ENCODE results near the gene TMEM132A.

The TMEM132A gene

DNA sequence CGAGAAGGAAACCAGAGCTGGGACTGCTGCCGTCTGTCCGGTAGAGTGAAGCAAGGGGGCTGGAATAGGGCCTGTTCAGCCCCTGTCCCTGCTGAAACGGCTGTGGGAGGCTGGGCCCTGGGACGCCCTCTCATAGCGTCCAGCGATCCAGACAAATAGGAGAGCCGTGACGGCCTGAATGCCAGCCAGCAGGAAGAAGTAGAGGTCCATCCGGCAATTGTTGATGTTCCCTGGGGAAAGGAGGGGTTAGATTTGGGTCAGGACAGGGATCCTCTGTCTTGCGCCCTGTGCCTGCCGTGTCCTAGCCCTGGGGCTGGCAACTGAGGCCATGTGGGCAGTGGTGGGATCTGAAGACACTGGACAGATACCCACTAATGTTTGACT is 12.9 kb downstream of the TMEM132A start:
- no peak for DNase-seq (ENCODE audit: low spot score)

DNA sequence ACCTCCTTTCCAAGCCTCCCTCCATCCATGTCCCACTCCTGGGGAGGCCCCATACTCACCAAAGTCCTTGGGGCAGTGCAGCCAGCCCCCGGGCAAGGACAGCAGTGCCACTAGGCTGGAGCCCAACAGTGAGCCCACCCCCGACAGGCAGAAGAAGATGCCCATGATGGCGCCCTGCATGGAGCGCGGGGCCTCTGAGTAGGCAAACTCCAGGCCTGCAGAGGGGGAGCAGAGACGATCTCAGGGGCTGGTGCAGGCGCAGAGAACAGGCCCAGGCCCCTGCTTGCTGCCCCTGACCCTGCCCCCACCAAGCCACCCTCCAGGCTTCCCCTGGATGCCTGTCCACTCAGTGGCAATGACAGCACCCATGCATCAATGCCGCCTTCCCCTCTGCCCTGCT is 13.6 kb downstream of the TMEM132A start:
- DNase-seq (ENCODE audit: low spot score): no peak

DNA sequence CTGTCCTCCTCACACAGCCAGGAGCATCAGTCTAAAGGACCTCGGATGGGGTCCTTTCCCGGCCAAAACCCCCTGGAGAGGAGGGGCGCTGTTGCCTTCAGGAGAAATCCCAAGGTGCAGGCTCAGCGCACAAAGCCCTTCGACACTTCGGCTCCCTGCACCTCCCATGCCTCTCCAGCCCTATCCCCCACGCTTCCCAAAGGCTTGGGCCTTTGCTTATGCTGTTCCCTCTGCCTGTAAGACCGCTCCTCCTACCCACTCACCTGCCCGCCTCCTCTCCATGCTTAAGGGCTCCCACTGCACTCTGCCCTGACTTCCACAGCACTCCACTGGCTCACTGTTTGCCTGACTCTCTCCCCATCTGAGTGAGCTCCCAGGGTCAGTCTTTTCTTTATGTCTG is 14.2 kb downstream of the TMEM132A start:
- DNase-seq (ENCODE audit: low spot score): no peak

DNA sequence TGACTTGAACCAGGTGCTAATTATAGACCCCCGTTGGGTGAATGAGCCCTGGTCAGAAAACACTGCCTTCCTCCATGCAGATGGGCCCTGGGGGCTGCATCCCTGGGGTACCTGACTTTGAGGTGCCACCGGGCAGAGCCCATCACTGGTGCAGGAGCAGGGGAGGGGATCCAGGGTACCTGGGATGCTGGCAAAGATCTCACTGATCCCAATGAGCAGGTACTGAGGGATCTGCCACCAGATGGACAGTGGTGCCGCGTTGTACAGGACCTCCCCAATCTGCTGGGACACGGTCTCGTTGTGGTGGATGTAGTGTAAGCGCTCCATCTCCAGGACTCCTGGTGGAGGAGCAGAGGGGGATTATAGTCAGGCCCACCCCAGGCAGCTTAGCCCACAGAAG is 15.0 kb downstream of the TMEM132A start:
- no peak for DNase-seq (ENCODE audit: low spot score)

DNA sequence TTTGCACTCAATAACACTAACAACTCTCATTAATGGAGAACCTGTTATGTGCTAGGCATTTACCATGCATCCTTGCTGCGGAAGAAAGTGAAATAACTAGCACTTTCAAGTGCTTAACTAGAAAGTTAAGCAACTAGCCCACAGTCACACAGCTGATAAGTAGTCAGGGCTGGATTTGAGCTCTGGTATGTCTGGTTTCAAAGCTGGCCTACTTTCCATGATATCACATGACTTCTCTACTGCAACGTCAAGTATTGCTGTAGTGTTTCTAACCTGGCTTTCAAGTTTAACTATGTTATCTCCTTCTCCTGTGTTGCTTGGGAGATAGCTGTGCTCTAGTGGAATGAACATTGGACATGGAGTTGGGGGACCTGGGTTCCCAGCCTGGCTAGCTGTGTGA is 15.6 kb downstream of the TMEM132A start:
- DNase-seq (ENCODE audit: low spot score): no peak

DNA sequence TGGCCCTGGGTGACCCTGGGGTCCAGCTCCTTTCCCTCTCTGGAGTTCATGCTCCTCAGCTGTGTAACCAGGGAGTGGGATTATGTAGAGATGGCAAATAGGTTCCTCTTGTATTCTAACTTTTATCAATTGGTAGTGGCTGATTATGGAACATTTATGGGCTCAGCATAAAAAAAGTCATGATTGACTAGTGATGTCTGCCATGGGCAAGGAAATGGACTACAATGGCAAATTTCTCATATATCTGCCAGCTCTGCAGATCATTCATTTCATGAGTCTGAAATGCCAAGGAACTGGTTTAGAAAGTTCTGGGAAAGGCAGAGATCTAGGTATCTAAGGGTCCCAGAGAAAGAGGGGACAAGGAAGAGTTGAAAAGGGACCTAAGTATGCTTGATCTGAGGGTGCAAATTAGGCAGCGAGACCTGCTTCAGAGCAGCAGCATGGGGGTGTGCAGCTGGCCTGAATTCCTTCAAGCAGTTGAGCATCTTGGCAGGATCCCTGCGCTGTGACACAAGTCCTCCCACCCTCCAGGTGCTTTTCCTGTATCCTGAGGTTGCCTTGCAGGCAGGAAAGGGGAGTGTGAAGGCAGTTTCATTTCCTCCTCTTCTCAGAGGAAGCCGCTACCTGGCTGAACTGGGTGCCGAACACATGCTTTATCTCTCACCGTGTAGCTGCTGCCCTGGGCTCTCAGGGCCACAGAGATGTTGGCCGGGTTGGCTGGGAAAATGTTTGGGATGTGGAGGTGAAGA is 17.3 kb downstream of the TMEM132A start:
- DNase-seq (ENCODE audit: low spot score): no peak

DNA sequence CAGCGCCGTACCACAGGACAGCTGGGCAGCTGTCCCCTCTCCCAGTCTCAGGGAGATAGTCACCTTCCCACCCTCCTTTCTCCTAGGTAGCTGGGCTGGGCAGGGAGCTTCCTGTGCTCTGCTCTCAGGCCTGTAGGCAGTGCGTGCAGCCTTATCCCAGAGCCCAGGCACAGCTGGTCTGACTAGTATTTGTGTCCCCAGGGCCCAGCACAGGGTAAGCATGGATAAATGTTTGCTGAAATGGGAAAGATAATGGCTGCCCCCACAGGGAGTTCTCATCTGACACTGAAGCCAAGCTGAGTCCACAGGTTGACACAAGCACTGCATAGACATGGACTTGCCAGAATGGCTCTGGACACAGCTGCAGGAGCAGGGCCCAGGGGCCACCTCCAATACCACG is 18.0 kb downstream of the TMEM132A start:
- no peak for DNase-seq (ENCODE audit: low spot score)

DNA sequence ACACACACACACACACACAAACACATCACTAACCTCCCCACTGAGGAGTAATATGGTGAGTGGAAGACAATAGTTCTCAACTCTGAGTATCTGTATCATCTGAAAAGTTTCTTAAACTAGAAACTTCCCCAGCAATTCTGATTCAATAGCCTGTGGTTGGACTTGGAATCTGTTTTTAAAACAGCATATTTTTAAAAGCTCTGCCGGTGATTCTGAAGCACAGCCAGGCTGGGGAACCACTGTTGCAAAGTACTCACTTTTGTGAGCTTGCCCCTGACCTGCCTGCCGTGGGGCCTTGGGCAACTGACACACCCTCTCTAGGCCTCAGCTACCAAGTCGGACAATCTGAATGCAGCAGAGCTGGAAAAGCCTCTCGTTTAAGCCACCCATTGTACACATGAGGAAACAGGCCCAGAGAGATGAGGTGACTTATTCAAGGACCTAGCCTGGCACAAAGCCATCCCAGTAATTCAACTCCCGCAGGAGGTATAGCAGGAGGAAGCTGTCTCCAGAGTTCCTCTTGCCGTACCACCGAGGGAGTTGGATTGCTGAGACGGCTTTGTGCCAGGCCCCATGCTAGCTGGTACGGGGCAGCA is 18.8 kb downstream of the TMEM132A start:
- no peak for DNase-seq (ENCODE audit: low spot score)

DNA sequence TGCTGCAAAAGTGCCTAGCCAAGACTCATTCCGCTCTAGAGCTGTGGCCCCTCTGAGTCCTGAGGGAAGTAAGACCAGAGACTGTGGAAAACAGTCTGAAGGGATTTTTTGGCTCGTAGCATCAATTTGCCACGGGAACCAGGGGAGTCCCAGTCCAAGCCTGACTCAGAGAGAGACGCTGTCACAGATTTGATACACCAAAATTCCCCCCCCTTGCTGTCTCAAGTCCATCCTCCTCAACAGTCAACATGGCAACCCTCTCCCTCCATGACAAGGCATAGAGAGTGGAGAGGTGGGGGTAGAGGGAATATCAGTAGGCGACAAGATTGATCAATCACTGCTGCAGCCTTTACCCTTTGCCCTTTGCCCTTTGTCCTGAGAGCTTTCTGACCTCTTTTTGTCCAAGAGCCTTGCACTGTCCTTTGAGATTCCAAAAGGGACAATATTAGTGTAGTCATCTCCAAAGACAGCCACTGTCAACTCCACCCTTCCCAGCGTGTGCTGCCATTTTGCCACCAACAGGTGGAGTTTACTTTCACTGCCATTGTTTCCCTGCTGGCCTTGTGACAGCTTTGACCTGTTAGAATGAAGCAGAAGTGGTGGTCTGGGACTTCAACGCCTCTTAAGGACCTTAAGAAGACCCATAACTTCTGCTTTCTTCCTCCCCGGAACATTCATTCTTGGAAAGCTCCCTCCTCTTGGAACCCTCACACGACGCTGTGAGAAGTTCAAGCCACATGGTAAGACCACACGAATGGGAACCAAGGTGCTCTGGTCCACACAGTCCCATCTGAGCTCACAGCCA is 20.4 kb downstream of the TMEM132A start:
- DNase-seq (ENCODE audit: low spot score): no peak

DNA sequence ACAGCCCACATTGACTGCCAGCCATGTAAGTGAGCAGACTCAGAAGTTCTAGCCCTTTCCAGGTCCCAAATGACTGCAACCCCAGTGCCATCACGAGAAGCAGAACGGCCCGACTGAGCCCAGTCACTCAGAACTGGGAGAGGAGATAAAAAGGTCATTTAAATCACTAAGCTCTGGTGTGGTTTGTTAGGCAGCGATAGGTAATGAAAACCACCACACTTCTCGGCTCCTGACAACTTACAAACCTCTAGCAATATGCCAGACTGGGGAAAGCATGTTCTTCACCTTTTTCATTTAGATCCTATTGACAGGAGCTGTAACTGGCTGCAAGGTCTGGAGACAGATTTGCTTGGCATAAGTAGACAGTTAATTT is 21.0 kb downstream of the TMEM132A start:
- no peak for DNase-seq (ENCODE audit: low spot score)

DNA sequence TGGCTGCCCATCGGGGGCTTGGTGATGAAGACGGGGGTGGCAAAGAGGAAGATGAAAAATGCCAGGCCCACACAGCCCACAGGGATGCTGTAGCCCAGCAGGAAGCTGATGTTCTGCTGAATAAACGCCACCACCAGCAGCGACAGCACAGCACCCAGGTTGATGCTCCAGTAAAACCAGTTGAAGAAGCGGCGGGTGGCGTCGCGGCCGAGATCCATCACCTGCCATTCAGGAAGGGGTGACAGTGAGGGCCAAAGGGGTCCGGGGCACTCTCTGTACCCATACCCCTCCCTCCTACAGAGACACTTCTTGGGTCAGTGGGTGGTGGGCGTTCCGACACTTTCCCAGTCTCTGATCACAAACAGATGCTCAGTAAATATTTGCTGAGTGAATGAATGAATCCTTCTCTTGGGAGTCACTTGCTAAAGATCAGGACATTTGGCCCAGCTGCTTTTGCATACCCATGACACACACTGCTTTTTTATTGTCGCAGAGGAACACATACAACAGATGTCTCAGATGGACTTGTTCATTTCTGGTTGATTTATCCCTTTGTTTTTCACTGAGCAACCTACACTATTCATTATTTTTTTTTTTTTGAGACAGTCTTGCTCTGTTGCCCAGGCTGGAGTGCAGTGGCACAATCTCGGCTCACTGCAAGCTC is 22.5 kb downstream of the TMEM132A start:
- no peak for DNase-seq (ENCODE audit: low spot score)

DNA sequence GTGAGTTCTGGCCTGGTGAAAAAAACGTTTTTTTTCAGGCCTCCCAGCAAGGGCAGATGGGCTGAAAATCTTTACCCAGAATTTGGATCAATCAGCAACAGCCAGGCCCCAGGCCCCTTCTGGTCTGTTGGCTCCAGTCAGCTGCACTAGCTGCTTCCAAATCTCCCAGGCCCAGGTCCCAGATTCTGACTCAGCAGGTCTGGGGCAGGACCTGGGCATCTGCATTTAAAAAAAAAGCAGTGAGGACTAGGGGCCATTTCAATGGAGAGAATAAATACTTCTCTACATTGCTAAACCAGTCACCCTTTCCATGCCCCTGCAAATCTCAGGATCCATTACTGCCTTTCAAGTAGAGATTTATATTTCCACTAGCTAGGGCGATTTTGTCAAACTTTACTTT is 23.4 kb downstream of the TMEM132A start:
- DNase-seq (ENCODE audit: low spot score): no peak

DNA sequence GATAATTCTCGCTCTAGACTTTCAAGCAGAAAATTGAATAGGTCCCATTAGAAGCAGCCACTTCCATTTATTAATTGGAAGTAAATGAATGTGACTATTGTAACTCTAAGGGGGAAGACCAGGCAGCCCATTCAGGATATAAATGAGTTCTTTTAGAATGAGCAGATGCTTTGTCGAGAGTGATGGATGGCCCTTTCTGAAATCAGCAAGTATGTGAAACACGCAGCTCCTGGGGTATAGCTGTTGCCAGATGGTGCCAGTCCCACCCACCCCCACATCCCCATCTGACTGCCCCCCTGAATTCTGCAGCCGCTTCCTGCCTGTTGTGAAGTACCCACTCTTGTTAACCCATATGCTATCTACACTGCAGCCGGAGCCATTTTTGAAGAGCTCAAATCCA is 24.0 kb downstream of the TMEM132A start:
- no peak for DNase-seq (ENCODE audit: low spot score)

DNA sequence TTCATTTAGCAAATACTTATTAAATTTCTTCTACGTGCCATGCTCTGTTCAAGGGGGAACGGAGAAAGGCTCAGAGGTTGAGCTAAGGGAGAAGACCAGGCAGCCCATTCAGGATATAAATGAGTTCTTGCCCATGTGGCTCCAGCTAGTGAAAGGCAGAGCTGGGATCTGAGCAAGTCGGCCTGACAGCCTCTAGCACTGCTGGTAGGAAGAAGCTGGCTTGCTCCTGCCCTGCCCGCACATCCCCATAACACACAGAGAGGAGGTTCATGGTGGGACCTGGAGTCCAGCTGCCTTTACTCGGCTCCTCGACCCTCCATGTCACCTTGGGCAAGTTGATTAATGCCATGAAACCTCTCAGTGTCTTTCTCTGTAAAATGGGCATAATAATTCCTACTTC is 25.8 kb downstream of the TMEM132A start:
- DNase-seq (ENCODE audit: low spot score): no peak

DNA sequence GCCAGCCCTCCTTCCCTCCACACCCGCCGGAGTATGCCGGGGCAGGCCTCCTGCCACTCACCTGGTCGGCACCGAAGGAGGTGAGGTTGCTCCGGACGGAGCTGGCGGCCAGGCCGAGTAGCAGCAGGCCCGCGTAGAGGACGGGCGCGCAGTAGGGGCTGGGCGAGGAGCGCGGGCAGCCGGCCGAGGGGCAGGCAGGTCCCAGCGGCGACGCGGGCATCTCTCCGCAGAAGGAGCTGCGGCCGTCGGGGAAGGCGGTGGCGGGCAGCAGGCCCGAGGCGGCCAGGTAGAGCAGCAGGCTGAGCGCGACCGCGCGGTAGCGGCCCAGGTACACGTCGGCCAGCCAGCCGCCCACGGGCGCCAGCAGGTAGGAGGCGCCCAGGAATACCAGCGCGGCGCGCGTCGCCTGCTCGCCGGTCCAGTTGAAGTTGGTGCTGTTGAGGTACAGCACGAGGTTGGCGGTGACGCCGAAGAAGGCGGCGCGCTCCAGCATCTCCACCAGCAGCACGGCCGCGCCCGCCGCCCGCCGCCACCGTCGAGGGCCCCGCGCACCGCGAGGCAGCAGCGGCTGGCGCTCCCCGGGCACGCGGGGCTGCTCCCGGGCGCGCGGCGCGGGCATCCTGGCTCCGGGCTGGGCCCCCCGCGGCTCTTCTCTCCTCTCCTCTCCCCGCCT is 26.8 kb downstream of the TMEM132A start:
- no peak for DNase-seq (ENCODE audit: low spot score)

DNA sequence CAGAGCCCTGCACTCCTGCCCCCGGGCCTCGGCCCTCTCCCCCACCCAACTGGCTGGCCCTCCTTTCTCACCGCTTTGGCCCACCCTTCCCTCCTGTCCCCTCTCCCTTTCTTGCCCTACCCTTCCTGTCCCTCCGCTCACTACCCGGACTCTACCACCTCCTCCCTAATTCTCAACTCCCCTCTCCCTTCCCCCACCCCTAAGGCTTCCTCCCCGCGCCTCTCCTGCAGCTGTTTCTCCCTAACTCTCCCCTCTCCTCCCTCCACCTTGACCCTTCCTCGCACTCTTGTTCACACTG is 27.3 kb downstream of the TMEM132A start:
- DNase-seq (ENCODE audit: low spot score): no peak

DNA sequence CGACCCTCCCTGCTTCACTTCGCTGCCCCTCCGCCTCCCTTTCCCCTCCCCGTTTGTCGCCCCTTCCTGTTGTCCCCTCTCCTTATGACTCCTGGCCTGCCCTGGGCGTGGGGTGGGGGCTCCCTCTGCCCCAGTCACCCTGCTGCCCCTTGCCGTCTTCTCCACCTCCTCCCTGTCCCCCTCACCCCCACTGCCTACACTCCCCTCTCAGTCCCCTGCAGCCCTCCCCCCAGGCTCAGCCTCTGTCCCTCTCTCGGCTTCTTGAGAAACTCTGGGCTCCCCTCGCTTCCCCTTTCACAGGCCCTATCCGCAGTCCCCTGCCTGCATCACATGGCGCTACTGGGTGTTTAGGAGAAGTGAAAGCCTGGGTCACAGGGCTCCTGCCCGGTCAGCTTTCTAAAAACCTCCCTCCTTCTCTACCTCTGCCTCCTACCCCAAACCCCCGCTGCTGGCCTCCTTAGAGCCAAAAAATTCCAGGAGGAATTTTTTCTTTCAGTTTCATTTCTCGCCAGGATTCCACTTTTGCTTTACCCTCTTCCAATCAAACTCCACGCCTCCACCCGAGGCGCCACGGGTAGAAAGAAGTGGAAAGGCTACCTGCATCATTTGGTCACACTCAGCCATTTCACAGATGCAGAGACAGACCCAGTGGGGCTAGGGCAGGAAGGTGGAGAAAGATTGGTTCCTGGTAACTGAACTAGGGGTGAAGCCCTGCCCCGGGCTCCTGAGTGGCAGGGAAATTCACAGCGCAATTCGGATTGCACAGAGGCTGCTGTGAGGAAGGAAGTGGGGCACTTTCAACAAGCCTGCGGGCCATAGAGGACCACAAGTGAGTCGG is 27.9 kb downstream of the TMEM132A start, which contains the start of gene SLC15A3:
Gene SLC15A3 (minus strand): TSS at position 273 of the 838 bp plus-strand sequence. CDS start 625 bp downstream, outside the sequence.
- DNase-seq (ENCODE audit: low spot score): peak; percentile 20

DNA sequence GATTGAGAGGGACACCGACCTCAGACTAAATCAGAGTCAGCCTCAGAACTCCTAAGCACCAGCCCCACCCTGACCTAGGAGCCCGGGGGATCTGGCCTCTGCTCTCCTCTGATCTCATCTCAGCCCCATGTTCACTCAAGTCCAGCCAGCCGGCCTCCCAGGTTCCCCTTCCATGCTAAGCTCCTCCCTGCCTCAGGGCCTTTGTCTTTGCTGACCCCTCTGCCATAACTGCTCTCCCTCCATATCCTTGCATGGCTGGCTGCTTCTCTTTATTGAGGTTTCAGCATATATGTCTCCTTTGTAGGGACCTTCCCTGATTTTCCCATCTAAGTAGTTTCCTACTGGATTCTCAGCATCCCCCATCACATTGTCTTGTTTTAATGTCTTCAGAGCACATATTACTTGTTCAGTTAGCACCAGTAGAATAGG is 28.5 kb downstream of the TMEM132A start:
- DNase-seq (ENCODE audit: low spot score): no peak

DNA sequence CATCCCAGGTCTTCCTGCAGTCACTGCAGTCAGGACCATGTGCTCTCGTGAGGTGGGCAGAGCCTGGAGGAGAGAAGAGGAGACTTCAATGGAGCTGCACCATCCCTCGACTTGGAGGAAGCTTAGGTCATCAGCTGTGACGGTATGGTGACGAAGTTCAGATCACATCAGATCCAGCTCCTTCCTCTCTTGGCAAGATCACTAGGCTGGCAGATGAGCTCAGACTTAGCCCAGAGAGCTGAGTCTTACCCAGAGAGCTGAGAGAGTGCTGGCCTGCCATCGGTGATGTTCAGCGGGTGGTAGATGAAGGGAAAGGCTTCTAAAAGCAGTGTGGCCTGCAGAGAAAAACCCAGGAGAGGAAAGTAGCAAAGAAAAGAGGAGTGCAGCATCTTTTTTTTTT is 29.5 kb downstream of the TMEM132A start:
- no peak for DNase-seq (ENCODE audit: low spot score)

DNA sequence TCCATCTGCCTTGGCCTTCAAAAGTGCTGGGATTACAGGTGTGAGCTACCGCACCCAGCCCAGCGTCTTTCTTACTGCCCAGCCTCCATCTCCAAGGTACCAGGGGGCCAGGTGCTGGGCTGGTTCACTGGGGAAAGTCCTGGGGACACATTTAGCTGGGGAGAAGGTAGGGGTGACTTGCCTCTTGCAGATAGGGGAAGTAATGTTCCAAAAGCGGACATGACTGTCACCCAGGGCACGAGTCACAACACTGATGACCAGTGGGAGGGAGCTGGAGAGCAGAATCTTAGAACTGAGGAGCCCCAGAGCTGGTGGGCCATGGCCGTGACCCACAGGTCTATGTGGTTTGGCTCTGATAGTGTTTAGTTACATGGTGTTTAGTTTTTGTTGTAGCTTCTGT is 30.2 kb downstream of the TMEM132A start:
- DNase-seq (ENCODE audit: low spot score): no peak

DNA sequence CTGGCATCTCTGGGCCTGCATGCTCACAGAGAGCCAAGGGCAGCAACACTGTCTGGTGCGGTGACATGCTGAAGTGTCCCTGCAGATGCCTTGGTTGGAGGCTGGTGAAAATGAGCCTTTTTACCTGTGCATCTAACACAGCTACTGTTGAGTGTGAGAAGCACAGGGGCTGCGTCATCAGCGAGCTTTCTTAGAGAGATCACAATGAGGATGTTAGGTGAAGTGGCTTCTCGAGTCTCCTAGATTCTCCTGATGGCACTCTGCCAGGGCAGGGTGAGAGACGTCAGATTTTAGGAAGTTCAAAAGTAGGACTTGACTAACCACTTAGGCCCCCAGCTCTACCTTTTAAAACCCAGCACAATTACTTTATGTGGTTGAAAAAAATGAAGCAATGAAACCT is 31.3 kb downstream of the TMEM132A start:
- no peak for DNase-seq (ENCODE audit: low spot score)

Measured in LoVo (cell line).